Endothelial cell of umbilical vein (primary cell): ENCODE measurements around the gene VWA8. TPM values are rescaled to one million over a fixed set of nuclear protein-coding genes. Genes with fewer than 3 reads are reported as not detected.

ENCODE experiments used
- BruUV-seq: library from RNA; stranded (reverse); fragments of 400-500 nt; replicated peaks from 2 replicates; lab custom pipeline; 2021; lab: Mats Ljungman, UMichigan
- CTCF ChIA-PET: fragments of 300-600, 350-600 bp; sonication (Branson Sonifier 250); formaldehyde crosslinking; loops from one replicate; lab custom pipeline; 2021; ENCODE audit warnings: antibody characterized with exemption, inconsistent platforms; lab: Charles Lee
- POLR2A ChIA-PET: fragments of 300-600, 350-600 bp; sonication (Branson Sonifier 250); formaldehyde crosslinking; loops from one replicate; lab custom pipeline; 2021; ENCODE audit warnings: antibody characterized with exemption, inconsistent platforms; lab: Charles Lee
- DNase-seq: peaks from one replicate; pipeline ENCODE4 v3.0.0-alpha.2; 2011; ENCODE audit warnings: low read depth, low spot score
- FAIRE-seq: peaks from 2 replicates; lab custom pipeline; 2011; peaks lifted over from hg19 to GRCh38; lab: Jason Lieb, UNC
- H2AFZ ChIP-seq: 2 replicates; pipeline ENCODE4 v1.6.0; 2012; ENCODE audit warnings: low read depth, low read length, control low read depth, inconsistent platforms
- H3K27ac ChIP-seq: 2 replicates; pipeline ENCODE4 v1.5.1; 2011; ENCODE audit warnings: low read depth, mild to moderate bottlenecking, control low read depth, low read length, moderate library complexity; ENCODE audit not compliant: insufficient read depth
- H3K27me3 ChIP-seq, 2 experiments: 2 replicates each; pipeline versions ENCODE4 v1.6.0 to v1.6.1; 2011; ENCODE audit warnings: low read length in 2 of 2, mixed read lengths in 1 of 2; ENCODE audit not compliant: control insufficient read depth in 2 of 2, insufficient read depth in 2 of 2
- H3K36me3 ChIP-seq, 2 experiments: 2 replicates in 1 of 2; 3 replicates in 1 of 2; pipeline ENCODE4 v1.5.1; 2011; ENCODE audit warnings: low read length in 2 of 2, mild to moderate bottlenecking in 1 of 2, moderate library complexity in 1 of 2; ENCODE audit not compliant: control insufficient read depth in 2 of 2, insufficient read depth in 2 of 2; ENCODE audit errors: extremely low read depth in 1 of 2
- H3K4me1 ChIP-seq: 3 replicates; pipeline ENCODE4 v1.5.1; 2011; ENCODE audit warnings: mild to moderate bottlenecking, low read length; ENCODE audit not compliant: control insufficient read depth, insufficient read depth; ENCODE audit errors: extremely low read depth
- H3K4me2 ChIP-seq: 2 replicates; pipeline ENCODE4 v1.6.1; 2011; ENCODE audit warnings: low read length, control low read depth, mixed read lengths; ENCODE audit not compliant: insufficient read depth
- H3K4me3 ChIP-seq, 3 experiments: fragments of 200-600 bp in 1 of 3; sonication (generic), shearing (Covaris generic) in 1 of 3; replicated peaks in 1 of 3; 2 replicates each; pipeline ENCODE4 v1.5.1; 2011 to 2016; ENCODE audit warnings: control low read depth in 3 of 3, low read length in 3 of 3, mild to moderate bottlenecking in 2 of 3, inconsistent platforms in 1 of 3, low read depth in 1 of 3, moderate library complexity in 1 of 3; ENCODE audit not compliant: insufficient read depth in 1 of 3
- H3K79me2 ChIP-seq: 2 replicates; pipeline ENCODE4 v1.6.0; 2012; ENCODE audit warnings: low read length, inconsistent platforms; ENCODE audit not compliant: control insufficient read depth, insufficient read depth
- H3K9ac ChIP-seq: replicated peaks from 2 replicates; pipeline ENCODE3; 2011; ENCODE audit warnings: low read length, control low read depth; ENCODE audit not compliant: insufficient read depth; ENCODE audit errors: extremely low read depth
- H3K9me1 ChIP-seq: replicated peaks from 3 replicates; pipeline ENCODE4 v1.6.0; 2011; ENCODE audit warnings: mild to moderate bottlenecking, low read length; ENCODE audit not compliant: control insufficient read depth, insufficient read depth; ENCODE audit errors: extremely low read depth
- H3K9me3 ChIP-seq: replicated peaks from 2 replicates; pipeline ENCODE4 v1.5.1; 2012; ENCODE audit warnings: low read length, inconsistent platforms; ENCODE audit not compliant: control insufficient read depth, insufficient read depth
- H4K20me1 ChIP-seq: replicated peaks from 2 replicates; pipeline ENCODE3; 2011; ENCODE audit warnings: mild to moderate bottlenecking, low read length; ENCODE audit not compliant: control insufficient read depth, insufficient read depth; ENCODE audit errors: extremely low read depth
- CTCF ChIP-seq, 2 donors: IDR thresholded peaks; 1 replicate in 1 of 2; 2 replicates in 1 of 2; pipeline ENCODE4 v1.5.1; 2011; ENCODE audit warnings: low read length in 2 of 2, mild to moderate bottlenecking in 2 of 2, moderate library complexity in 2 of 2, control low read depth in 1 of 2, inconsistent platforms in 1 of 2, low read depth in 1 of 2; ENCODE audit not compliant: insufficient read depth in 1 of 2; ENCODE audit errors: extremely low read depth in 1 of 2
- EZH2 ChIP-seq: IDR thresholded peaks from 2 replicates; pipeline ENCODE4 v1.6.1; 2012; ENCODE audit warnings: borderline replicate concordance, low read depth, mild to moderate bottlenecking, moderate library complexity, low read length, inconsistent platforms; ENCODE audit not compliant: severe bottlenecking
- FOS ChIP-seq: IDR thresholded peaks from 2 replicates; pipeline ENCODE4 v1.6.1; 2011; ENCODE audit warnings: mild to moderate bottlenecking, low read length, moderate library complexity, borderline replicate concordance; ENCODE audit not compliant: insufficient read depth
- GATA2 ChIP-seq: IDR thresholded peaks from 2 replicates; pipeline ENCODE4 v1.7.0; 2011; ENCODE audit warnings: low read depth, mild to moderate bottlenecking, moderate library complexity, mixed read lengths, low read length; ENCODE audit not compliant: insufficient read length, insufficient read depth
- JUN ChIP-seq: IDR thresholded peaks from 2 replicates; pipeline ENCODE4 v1.6.1; 2011; ENCODE audit warnings: borderline replicate concordance, low read depth; ENCODE audit not compliant: insufficient read length, insufficient read depth
- MAX ChIP-seq: IDR thresholded peaks from 2 replicates; pipeline ENCODE4 v1.6.1; 2011; ENCODE audit not compliant: insufficient read depth, insufficient read length
- MYC ChIP-seq: IDR thresholded peaks from one replicate; pipeline ENCODE4 v1.6.1; 2011; ENCODE audit warnings: mild to moderate bottlenecking, low read depth, low read length
- POLR2A ChIP-seq: IDR thresholded peaks from 2 replicates; pipeline ENCODE4 v1.6.1; 2012; ENCODE audit warnings: low read depth, mild to moderate bottlenecking, control low read depth, low read length
- POLR2AphosphoS5 ChIP-seq: IDR thresholded peaks from 2 replicates; pipeline ENCODE4 v1.6.1; 2012; ENCODE audit warnings: low read depth, mild to moderate bottlenecking, control low read depth, low read length, moderate library complexity; ENCODE audit not compliant: insufficient read depth
- dilution Hi-C: fragments of 300-500 bp; cut with MboI; formaldehyde crosslinking; loops from one replicate; pipeline ENCODE4 v1.15.0; 2019; ENCODE audit warnings: low sequenced_read_pairs; ENCODE audit not compliant: extremely low pct_ligation_motif_present
- intact Hi-C: fragments of 100-400 bp; cut with micrococcal nuclease; formaldehyde crosslinking; loops from one replicate; pipeline ENCODE4 v1.10.0; 2022
- polyA plus RNA-seq, 4 experiments: library from polyadenylated mRNA; depleted of rRNA in 3 of 4; stranded (reverse) in 3 of 4; unstranded in 1 of 4; fragments of >200 nt; gene quantifications; 2 replicates each; pipeline versions ENCODE4 v1.2.1 to v1.2.3, GENCODE V29; 2011 to 2012; ENCODE audit warnings: missing spikeins in 1 of 4
- total RNA-seq: library from RNA; stranded (reverse); gene quantifications from 2 replicates; pipeline ENCODE4 v1.2.3, GENCODE V29; 2021

Gene VWA8
- total and polyA plus RNA-seq, 2 donors (not counting 3 experiments of a cell fraction or from before 2014, with no cell fraction given): 2.9 to 11.3 TPM

GRCh38 chr13:41580345-41580744 is 380.6 kb downstream of the VWA8 start:
- Histone ChIP-seq H3K4me3 (no peak overlapping the region), H3K79me2 (no peaks in the 10 kb centered on the region), H3K27ac (no peak overlapping the region), H2AFZ (no peak overlapping the region), H3K4me2 (no peak overlapping the region), H3K9me3 (no peaks in the 10 kb centered on the region), H3K36me3 (no peaks in the 10 kb centered on the region), H3K4me1 (no peaks in the 10 kb centered on the region), H3K9me1 (no peaks in the 10 kb centered on the region), H3K27me3 (no peaks in the 10 kb centered on the region), H4K20me1 (no peaks in the 10 kb centered on the region), H3K9ac (no peak overlapping the region)
- dilution Hi-C loops (no loop called here), intact Hi-C loops (no loop called here)
- CTCF ChIA-PET: no interaction called here
- FAIRE-seq: no peak
- POLR2A ChIA-PET: no interaction called here
- TF ChIP-seq CTCF (IDR thresholded peaks at IDR 0.05; ENCODE audit: extremely low read depth in 1 of 2, insufficient read depth in 1 of 2, low read depth in 1 of 2, low read length in 2 of 2) (no peak), FOS (no peak), EZH2 (no peak), MAX (no peak), GATA2 (no peak), JUN (no peak), MYC (no peak), POLR2A (no peak), POLR2AphosphoS5 (no peak)
- DNase-seq: no peak
- no TSS peak for BruUV-seq
